Activated naive CD8-positive, alpha-beta T cell treated with anti-CD3 and anti-CD28 coated beads, Interleukin-2, amount 10 ng/mL, durations not matched to agents 7 days and 5 days (primary cell): ENCODE measurements around the gene ESPNL. TPM values are rescaled to one million over a fixed set of nuclear protein-coding genes. Genes with fewer than 3 reads are reported as not detected.
A peak's percentile ranks its signal among the peaks of the same experiment; 100 is the strongest.
"Not testable (repeated sequence)": the region's sequence is repeated elsewhere in the genome, so short reads cannot be mapped to it uniquely, and the experiment has no call there.

ENCODE experiments used
- ATAC-seq: fragments of 150-1000 bp; cut with Tn5 transposase; one replicate; pipeline ENCODE4 v1.10.0; 2021; ENCODE audit warnings: low read depth, moderate library complexity
- POLR2A ChIA-PET: fragments of 350-600 bp; sonication (Branson Sonifier 250); formaldehyde crosslinking; loops from one replicate; lab custom pipeline; 2021; ENCODE audit warnings: antibody characterized with exemption; lab: Charles Lee
- DNase-seq: peaks from one replicate; pipeline ENCODE4 v3.0.0; 2021
- H3K27ac Mint-ChIP-seq: one replicate; pipeline ENCODE4 v1.8.0; 2022; ENCODE audit warnings: mild to moderate bottlenecking, mixed read lengths
- H3K27me3 Mint-ChIP-seq: one replicate; pipeline ENCODE4 v1.8.0; 2022; ENCODE audit warnings: mild to moderate bottlenecking, moderate library complexity, mixed read lengths
- H3K36me3 Mint-ChIP-seq: one replicate; pipeline ENCODE4 v1.8.0; 2021; ENCODE audit warnings: mild to moderate bottlenecking, mixed read lengths
- H3K4me1 Mint-ChIP-seq: one replicate; pipeline ENCODE4 v1.8.0; 2021; ENCODE audit warnings: mixed read lengths
- H3K4me3 Mint-ChIP-seq: one replicate; pipeline ENCODE4 v1.8.0; 2022; ENCODE audit warnings: mild to moderate bottlenecking, moderate library complexity, mixed read lengths
- H3K9me3 Mint-ChIP-seq: one replicate; pipeline ENCODE4 v1.8.0; 2021; ENCODE audit warnings: mixed read lengths
- total RNA-seq, 2 experiments: library from RNA; stranded (reverse); gene quantifications; one replicate each; pipeline ENCODE4 v1.2.3, GENCODE V29; 2021

ESPNL gene
- total RNA-seq, 2 experiments from 2014 or later = 0.09 to 0.11 TPM

DNA sequence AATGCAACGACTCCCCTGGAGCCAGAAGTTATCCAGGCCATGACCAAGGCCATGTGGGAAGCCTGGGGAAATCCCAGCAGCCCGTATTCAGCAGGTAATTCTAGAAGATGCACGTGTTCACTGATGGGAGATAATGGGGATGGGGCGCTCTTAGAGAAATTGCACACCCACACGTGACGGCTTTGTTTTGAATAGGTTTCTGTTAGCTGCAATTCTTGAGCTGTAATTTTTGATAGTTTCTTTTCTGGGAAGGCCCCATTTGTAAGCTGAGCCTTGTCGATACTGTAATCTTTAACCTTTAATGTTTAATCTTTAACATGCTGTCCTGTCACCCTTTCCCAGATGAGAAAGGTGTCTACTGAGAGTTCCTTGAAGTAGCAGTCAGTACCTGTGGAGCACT, 35.8 kb upstream of the ESPNL start:
- no peak overlapping the region for H3K27ac Mint-ChIP-seq
- H3K9me3 Mint-ChIP-seq = peaks cover 6% of the 10 kb centered on the region
- H3K4me1 Mint-ChIP-seq = peaks cover 51% of the 10 kb centered on the region
- H3K36me3 Mint-ChIP-seq = peaks cover 50% of the 10 kb centered on the region
- no peaks in the 10 kb centered on the region for H3K27me3 Mint-ChIP-seq
- ATAC-seq = no peak
- H3K4me3 Mint-ChIP-seq = no peak overlapping the region
- POLR2A ChIA-PET = no interaction called here
- DNase-seq = no peak

GRCh38 chr2:238065071-238065846, 34.9 kb upstream of the ESPNL start:
- H3K27ac Mint-ChIP-seq = no peak overlapping the region
- ATAC-seq = no peak
- POLR2A ChIA-PET = no interaction called here
- no peaks in the 10 kb centered on the region for H3K27me3 Mint-ChIP-seq
- no peak for DNase-seq
- no peak overlapping the region for H3K4me3 Mint-ChIP-seq
- H3K9me3 Mint-ChIP-seq = peaks cover 6% of the 10 kb centered on the region
- H3K36me3 Mint-ChIP-seq = peaks cover 53% of the 10 kb centered on the region
- peaks cover 51% of the 10 kb centered on the region for H3K4me1 Mint-ChIP-seq

DNA sequence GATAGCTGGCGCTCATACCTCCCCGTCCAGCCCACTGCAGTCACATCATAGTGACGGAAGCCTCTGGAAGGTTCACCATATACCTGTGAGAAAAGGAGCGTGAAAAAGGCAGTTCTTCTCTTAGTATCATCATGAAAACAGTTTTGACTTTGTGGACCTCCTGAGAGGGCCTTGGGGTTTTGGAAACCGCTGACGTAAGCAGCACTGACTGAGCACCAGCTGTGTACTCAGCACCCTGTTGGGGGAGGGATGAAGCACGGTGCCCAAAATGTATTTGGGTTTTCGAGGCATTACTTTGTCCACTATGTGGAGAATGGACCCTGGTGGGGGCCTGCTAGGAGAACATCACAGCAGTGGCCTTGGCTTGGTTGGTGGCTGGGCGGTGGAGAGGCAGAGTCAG, 33.9 kb upstream of the ESPNL start:
- Mint-ChIP-seq H3K27ac (peak overlapping the region; percentile 26), H3K4me3 (no peak overlapping the region), H3K27me3 (no peaks in the 10 kb centered on the region), H3K36me3 (peaks cover 53% of the 10 kb centered on the region), H3K9me3 (peaks cover 6% of the 10 kb centered on the region), H3K4me1 (peaks cover 51% of the 10 kb centered on the region)
- DNase-seq = no peak
- no peak for ATAC-seq
- POLR2A ChIA-PET = no interaction called here

DNA sequence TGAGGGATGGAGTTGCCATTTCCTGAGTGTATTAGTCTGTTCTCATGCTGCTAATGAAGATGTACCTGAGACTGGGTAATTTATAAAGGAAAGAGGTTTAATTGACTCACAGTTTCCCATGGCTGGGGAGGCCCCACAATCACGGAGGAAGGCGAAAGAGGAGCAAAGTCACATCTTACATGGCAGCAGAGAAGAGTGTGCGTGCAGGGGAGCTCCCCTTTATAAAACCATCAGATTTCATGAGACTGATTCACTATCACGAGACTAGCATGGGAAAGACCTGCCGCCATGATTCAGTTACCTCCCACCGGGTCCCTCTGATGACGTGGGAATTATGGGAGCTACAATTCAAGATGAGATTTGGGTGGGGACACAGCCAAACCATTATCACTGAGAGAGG, 33.4 kb upstream of the ESPNL start:
- H3K27ac Mint-ChIP-seq = peak overlapping the region; percentile 26
- H3K27me3 Mint-ChIP-seq, ATAC-seq, H3K9me3 Mint-ChIP-seq, H3K4me3 Mint-ChIP-seq, POLR2A ChIA-PET, DNase-seq: not testable (repeated sequence)
- peaks cover 54% of the 10 kb centered on the region for H3K36me3 Mint-ChIP-seq
- peaks cover 48% of the 10 kb centered on the region for H3K4me1 Mint-ChIP-seq

- Mint-ChIP-seq H3K36me3 (peaks cover 66% of the 10 kb centered on the region), H3K9me3 (peaks cover 17% of the 10 kb centered on the region), H3K4me3 (peak overlapping the region; percentile 66), H3K27me3 (no peaks in the 10 kb centered on the region), H3K27ac (peak overlapping the region; percentile 77), H3K4me1 (peaks cover 41% of the 10 kb centered on the region)
- ATAC-seq (no peak), DNase-seq (no peak)
- POLR2A ChIA-PET = no interaction called here
Measured at GRCh38 chr2:238067939-238068338, 32.2 kb upstream of the ESPNL start.

GRCh38 chr2:238069021-238069709, 31.0 kb upstream of the ESPNL start:
- Mint-ChIP-seq H3K36me3 (peaks cover 74% of the 10 kb centered on the region), H3K27me3 (no peaks in the 10 kb centered on the region), H3K4me1 (peaks cover 32% of the 10 kb centered on the region), H3K27ac (peak overlapping the region; percentile 85), H3K9me3 (peaks cover 19% of the 10 kb centered on the region), H3K4me3 (peak overlapping the region; percentile 73)
- peak; percentile 31 for ATAC-seq
- POLR2A ChIA-PET = interaction anchor here (1.3 kb wide), 1 partner anchor 8 kb away, joined by 5 read pairs; the partner anchor contains the start of gene SCLY
- DNase-seq = peak; percentile 41

GRCh38 chr2:238069877-238070276, 30.3 kb upstream of the ESPNL start:
- ATAC-seq (no peak), DNase-seq (no peak)
- no peaks in the 10 kb centered on the region for H3K27me3 Mint-ChIP-seq
- H3K4me1 Mint-ChIP-seq = peaks cover 31% of the 10 kb centered on the region
- POLR2A ChIA-PET = interaction anchor here (1.3 kb wide), 1 partner anchor 9 kb away, joined by 5 read pairs; the partner anchor contains the start of gene SCLY
- H3K9me3 Mint-ChIP-seq = peaks cover 20% of the 10 kb centered on the region
- H3K4me3 Mint-ChIP-seq = peak overlapping the region; percentile 73
- peak overlapping the region; percentile 85 for H3K27ac Mint-ChIP-seq
- peaks cover 75% of the 10 kb centered on the region for H3K36me3 Mint-ChIP-seq

- ATAC-seq (no peak), DNase-seq (no peak)
- H3K4me3 Mint-ChIP-seq = no peak overlapping the region
- no peak overlapping the region for H3K27ac Mint-ChIP-seq
- peaks cover 2% of the 10 kb centered on the region for H3K4me1 Mint-ChIP-seq
- H3K9me3 Mint-ChIP-seq = peaks cover 16% of the 10 kb centered on the region
- no peaks in the 10 kb centered on the region for H3K27me3 Mint-ChIP-seq
- POLR2A ChIA-PET = interaction anchor here (0.7 kb wide), 2 partner anchors 52 to 1063 kb away, joined by 4 read pairs; no protein-coding TSS in a partner anchor
- peaks cover 67% of the 10 kb centered on the region for H3K36me3 Mint-ChIP-seq
Measured at GRCh38 chr2:238075397-238075796, 24.7 kb upstream of the ESPNL start.

- no peak for ATAC-seq
- H3K4me1 Mint-ChIP-seq = no peaks in the 10 kb centered on the region
- peaks cover 69% of the 10 kb centered on the region for H3K36me3 Mint-ChIP-seq
- H3K27me3 Mint-ChIP-seq = no peaks in the 10 kb centered on the region
- POLR2A ChIA-PET = no interaction called here
- no peak overlapping the region for H3K4me3 Mint-ChIP-seq
- H3K27ac Mint-ChIP-seq = no peak overlapping the region
- DNase-seq = no peak
- H3K9me3 Mint-ChIP-seq = peaks cover 9% of the 10 kb centered on the region
Measured at GRCh38 chr2:238077292-238077691, 22.8 kb upstream of the ESPNL start.

- POLR2A ChIA-PET = no interaction called here
- peaks cover 1% of the 10 kb centered on the region for H3K9me3 Mint-ChIP-seq
Measured at GRCh38 chr2:238079874-238080327, 20.2 kb upstream of the ESPNL start.

DNA sequence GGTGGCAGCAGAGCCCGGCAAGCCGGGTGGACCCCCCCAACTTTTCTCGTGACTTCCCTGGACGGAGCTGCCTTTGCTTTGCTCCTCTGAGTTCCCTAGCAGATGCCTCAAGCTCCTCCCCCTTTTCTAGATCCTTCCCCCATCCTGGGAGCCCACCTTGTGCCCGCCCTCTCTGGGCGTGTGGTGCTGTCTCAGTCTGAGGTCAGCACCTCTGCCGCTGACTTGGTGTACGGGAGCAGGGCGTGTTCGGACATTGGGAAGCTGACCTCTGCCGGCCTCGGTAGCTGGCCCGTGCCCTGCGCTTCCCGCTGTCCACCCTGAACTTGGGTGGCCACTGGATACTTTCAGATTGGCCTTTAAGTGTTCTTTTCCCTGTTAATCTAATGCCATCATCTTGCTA, 19.6 kb upstream of the ESPNL start:
- ATAC-seq = no peak
- Mint-ChIP-seq H3K9me3 (no peaks in the 10 kb centered on the region), H3K27ac (no peak overlapping the region), H3K27me3 (no peaks in the 10 kb centered on the region), H3K4me1 (no peaks in the 10 kb centered on the region), H3K4me3 (no peak overlapping the region), H3K36me3 (peaks cover 56% of the 10 kb centered on the region)
- DNase-seq = no peak
- POLR2A ChIA-PET = interaction anchor here (1.7 kb wide), 1 partner anchor 20 kb away, joined by 5 read pairs; the partner anchor contains the start of gene SCLY

More at GRCh38 chr2:238079874-238080327, 20.2 kb upstream of the ESPNL start:
- no peak overlapping the region for H3K27ac Mint-ChIP-seq
- peaks cover 56% of the 10 kb centered on the region for H3K36me3 Mint-ChIP-seq
- ATAC-seq = no peak
- no peak for DNase-seq
- no peaks in the 10 kb centered on the region for H3K4me1 Mint-ChIP-seq
- no peak overlapping the region for H3K4me3 Mint-ChIP-seq
- H3K27me3 Mint-ChIP-seq = no peaks in the 10 kb centered on the region

DNA sequence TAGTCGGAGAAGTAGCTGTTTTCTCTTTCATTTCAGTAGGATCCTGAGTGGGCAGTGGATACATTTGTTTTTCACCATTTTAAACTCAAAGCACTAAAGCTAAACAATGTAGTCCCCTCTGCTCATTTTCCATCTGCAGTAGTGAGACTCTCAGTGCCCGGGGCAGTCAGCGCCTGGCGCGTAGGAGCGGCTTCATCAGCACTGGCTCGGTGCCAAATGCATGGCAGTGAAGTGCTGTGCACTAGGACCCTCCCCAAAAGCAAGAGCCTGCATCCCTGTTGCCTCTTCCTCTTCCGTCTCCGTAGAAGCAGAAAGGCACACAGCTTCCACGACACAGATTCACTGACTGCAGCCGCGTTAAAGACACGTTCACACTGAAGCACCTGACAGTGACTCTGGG, 19.0 kb upstream of the ESPNL start:
- POLR2A ChIA-PET = interaction anchor here (1.7 kb wide), 1 partner anchor 21 kb away, joined by 5 read pairs; the partner anchor contains the start of gene SCLY
- no peak overlapping the region for H3K27ac Mint-ChIP-seq
- ATAC-seq (no peak), DNase-seq (no peak)
- peaks cover 58% of the 10 kb centered on the region for H3K36me3 Mint-ChIP-seq
- no peaks in the 10 kb centered on the region for H3K4me1 Mint-ChIP-seq
- H3K9me3 Mint-ChIP-seq = no peaks in the 10 kb centered on the region
- no peaks in the 10 kb centered on the region for H3K27me3 Mint-ChIP-seq
- no peak overlapping the region for H3K4me3 Mint-ChIP-seq

GRCh38 chr2:238081561-238081960, 18.6 kb upstream of the ESPNL start:
- H3K36me3 Mint-ChIP-seq = peaks cover 56% of the 10 kb centered on the region
- H3K9me3 Mint-ChIP-seq = no peaks in the 10 kb centered on the region
- POLR2A ChIA-PET = interaction anchor here (1.7 kb wide), 1 partner anchor 21 kb away, joined by 5 read pairs; the partner anchor contains the start of gene SCLY
- no peaks in the 10 kb centered on the region for H3K27me3 Mint-ChIP-seq
- H3K4me3 Mint-ChIP-seq = no peak overlapping the region
- H3K4me1 Mint-ChIP-seq = no peaks in the 10 kb centered on the region
- H3K27ac Mint-ChIP-seq = no peak overlapping the region
- no peak for DNase-seq
- ATAC-seq = no peak
